GM12878 (cell line): Measurements from ENCODE around the gene LRIT1. TPM values are rescaled to one million over a fixed set of nuclear protein-coding genes. Genes with fewer than 3 reads are reported as not detected.

Experiments
- ATAC-seq: fragments of 200-7000 bp; cut with Tn5 transposase; 3 replicates; pipeline ENCODE4 v1.9.1; 2020; ENCODE audit warnings: mild to moderate bottlenecking, moderate library complexity
- BruUV-seq: library from RNA; stranded (reverse); fragments of 400-500 nt; replicated peaks from 2 replicates; lab custom pipeline; 2021; lab: Mats Ljungman, UMichigan
- CTCF ChIA-PET: fragments of 300-600 bp; sonication (Branson Sonifier 250); formaldehyde crosslinking; extraction: SDS; loops from one replicate; lab custom pipeline; 2021; ENCODE audit warnings: inconsistent platforms; lab: Yijun Ruan, JAX
- POLR2A ChIA-PET: fragments of 350-600 bp; formaldehyde crosslinking; extraction: SDS; loops from one replicate; lab custom pipeline; 2021; ENCODE audit warnings: inconsistent platforms; lab: Charles Lee
- RAD21 ChIA-PET: fragments of 300-600 bp; sonication (Branson Sonifier 250); formaldehyde crosslinking; loops from one replicate; lab custom pipeline; 2023; ENCODE audit warnings: antibody characterized with exemption; ENCODE audit not compliant: unreplicated experiment; lab: Charles Lee
- SMC1A ChIA-PET: fragments of 300-600 bp; sonication (Branson Sonifier 250); formaldehyde crosslinking; loops from one replicate; lab custom pipeline; 2023; ENCODE audit not compliant: unreplicated experiment, uncharacterized antibody; lab: Charles Lee
- DNase-seq: peaks from one replicate; pipeline ENCODE4 v3.0.0-alpha.2; 2011; ENCODE audit warnings: low read depth, low spot score
- FAIRE-seq: peaks from 3 replicates; lab custom pipeline; 2011; peaks lifted over from hg19 to GRCh38; lab: Jason Lieb, UNC
- H2AFZ ChIP-seq: 2 replicates; pipeline ENCODE4 v1.6.0; 2011; ENCODE audit warnings: low read depth, low read length, control low read depth; ENCODE audit not compliant: control insufficient read depth
- H3K27ac ChIP-seq: 2 replicates; pipeline ENCODE4 v1.5.1; 2011; ENCODE audit warnings: control low read depth; ENCODE audit not compliant: control insufficient read depth, insufficient read depth
- H3K27me3 ChIP-seq, 2 experiments: replicated peaks in 1 of 2; 2 replicates each; pipeline versions ENCODE4 v1.6.0 to v1.6.1; 2011; ENCODE audit warnings: low read length in 1 of 2; ENCODE audit not compliant: control insufficient read depth in 2 of 2, insufficient read depth in 2 of 2
- H3K36me3 ChIP-seq, 2 experiments: 2 replicates each; pipeline ENCODE4 v1.5.1; 2011; ENCODE audit warnings: low read length in 1 of 2; ENCODE audit not compliant: control insufficient read depth in 2 of 2, insufficient read depth in 2 of 2
- H3K4me1 ChIP-seq: 2 replicates; pipeline ENCODE4 v1.6.1; 2011; ENCODE audit warnings: mild to moderate bottlenecking, low read length, moderate library complexity, mixed read lengths; ENCODE audit not compliant: control insufficient read depth, insufficient read depth
- H3K4me2 ChIP-seq: 2 replicates; pipeline ENCODE4 v1.6.0; 2011; ENCODE audit warnings: control low read depth; ENCODE audit not compliant: control insufficient read depth, insufficient read depth
- H3K4me3 ChIP-seq: fragments of 200-600 bp; sonication (generic); 2 replicates; pipeline ENCODE4 v1.5.1; 2016
- H3K79me2 ChIP-seq: 2 replicates; pipeline ENCODE4 v1.6.0; 2011; ENCODE audit warnings: low read length; ENCODE audit not compliant: control insufficient read depth, insufficient read depth
- H3K9ac ChIP-seq: 2 replicates; pipeline ENCODE4 v1.8.0; 2011; ENCODE audit warnings: low read length, control low read depth, mixed read lengths; ENCODE audit not compliant: control insufficient read depth, insufficient read depth
- H3K9me3 ChIP-seq: replicated peaks from 3 replicates; pipeline ENCODE4 v1.5.1; 2011; ENCODE audit warnings: mild to moderate bottlenecking, low read length; ENCODE audit not compliant: control insufficient read depth, insufficient read depth
- H4K20me1 ChIP-seq: 2 replicates; pipeline ENCODE4 v1.6.0; 2011; ENCODE audit not compliant: control insufficient read depth, insufficient read depth
- BRCA1 ChIP-seq: IDR thresholded peaks from 2 replicates; pipeline ENCODE4 v1.6.1; 2011; ENCODE audit warnings: low read depth, low read length, improper control_type of control experiment
- CEBPZ ChIP-seq: fragments of 150-350 bp; IDR thresholded peaks from 2 replicates; pipeline ENCODE4 v1.6.1; 2016; ENCODE audit warnings: low read depth, low read length
- EED ChIP-seq: sonication (generic); IDR thresholded peaks from 2 replicates; pipeline ENCODE4 v1.6.1; 2016; ENCODE audit warnings: antibody characterized with exemption, low read depth
- GABPA ChIP-seq: IDR thresholded peaks from 2 replicates; pipeline ENCODE4 v1.6.1; 2014; ENCODE audit warnings: antibody characterized with exemption, low read depth, mild to moderate bottlenecking, inconsistent platforms
- HDAC6 ChIP-seq: fragments of 200-600 bp; sonication (generic); IDR thresholded peaks from one replicate; pipeline ENCODE4 v1.8.0; 2017; ENCODE audit warnings: antibody characterized with exemption; ENCODE audit not compliant: unreplicated experiment
- JUND ChIP-seq: IDR thresholded peaks from 2 replicates; pipeline ENCODE4 v1.6.1; 2012; ENCODE audit warnings: low read depth, mild to moderate bottlenecking, low read length, improper control_type of control experiment, moderate library complexity
- RB1 ChIP-seq: fragments of 450-650 bp; formaldehyde crosslinking; IDR thresholded peaks from 2 replicates; pipeline ENCODE4 v1.6.1; 2017; ENCODE audit warnings: mild to moderate bottlenecking, borderline replicate concordance
- ZBTB40 ChIP-seq: fragments of 450-650 bp; IDR thresholded peaks from 2 replicates; pipeline ENCODE4 v1.6.1; 2016; ENCODE audit warnings: mild to moderate bottlenecking, moderate library complexity, borderline replicate concordance
- ZNF384 ChIP-seq: IDR thresholded peaks from 2 replicates; pipeline ENCODE4 v1.6.1; 2012; ENCODE audit warnings: low read depth, mild to moderate bottlenecking, low read length, improper control_type of control experiment, borderline replicate concordance
- ZNF687 ChIP-seq: fragments of 450-650 bp; IDR thresholded peaks from 2 replicates; pipeline ENCODE4 v1.6.1; 2017; ENCODE audit warnings: mild to moderate bottlenecking, moderate library complexity
- WGBS: methylation state at CpG from one replicate; pipeline ENCODE4 v1.1.6; 2016; ENCODE audit warnings: low lambda C conversion rate; ENCODE audit not compliant: insufficient replicate concordance, insufficient coverage; ENCODE audit errors: missing lambda C conversion rate; 5-methylcytosine and 5-hydroxymethylcytosine counted together
- in situ Hi-C: fragments of 300-500 bp; cut with MboI; formaldehyde crosslinking; loops from 9 replicates; pipeline ENCODE4 v1.14.3; 2018; ENCODE audit warnings: mixed read lengths
- intact Hi-C: fragments of 100-400 bp; cut with micrococcal nuclease; formaldehyde crosslinking; loops from one replicate; pipeline ENCODE4 v1.14.2; 2022; ENCODE audit not compliant: unreplicated experiment
- polyA plus RNA-seq, 11 experiments: library from polyadenylated mRNA; depleted of rRNA in 4 of 11; unstranded in 6 of 11; stranded (reverse) in 5 of 11; fragments of >200 nt; fragmentation: Nextera tagmentation in 4 of 11; fragmentation: Illumina TruSeq in 1 of 11; extraction: Ambion mirVana in 4 of 11; extraction: Trizol in 1 of 11; gene quantifications; 1 replicate in 1 of 11; 2 replicates in 10 of 11; pipeline versions ENCODE4 v1.2.1 to v1.2.3, GENCODE V29; 2011 to 2016; ENCODE audit warnings: inconsistent platforms in 2 of 11, missing spikeins in 2 of 11, low read depth in 1 of 11
- total RNA-seq, 4 experiments: library from RNA; depleted of rRNA in 3 of 4; stranded (reverse); fragments of >200 nt in 3 of 4; fragmentation: Illumina TruSeq in 1 of 4; extraction: Trizol in 1 of 4; gene quantifications; 2 replicates each; pipeline versions ENCODE4 v1.2.1 to v1.2.3, GENCODE V29; 2013 to 2021
- TF ChIP-seq, protein P1 (sequence below): IDR thresholded peaks from 2 replicates; pipeline ENCODE4 v1.6.1; 2012; ENCODE audit warnings: low read depth, low read length, improper control_type of control experiment

Gene LRIT1
- total and polyA plus RNA-seq, 10 of the 15 experiments (the other 5 are each of a cell fraction or from before 2014, with no cell fraction given), result not detected

GRCh38 chr10:84202349-84202748 lies 39.0 kb downstream of the LRIT1 start:
- WGBS, result 89% methylated on average over 5 of the region's 5 CpGs
- intact Hi-C loops, result no loop called here
- Histone ChIP-seq H3K9ac (no peak overlapping the region), H3K36me3 (no peaks in the 10 kb centered on the region), H3K9me3 (no peaks in the 10 kb centered on the region), H3K4me3 (no peak overlapping the region), H4K20me1 (no peaks in the 10 kb centered on the region), H2AFZ (no peak overlapping the region), H3K4me2 (no peak overlapping the region), H3K27ac (no peak overlapping the region), H3K4me1 (no peaks in the 10 kb centered on the region), H3K79me2 (no peaks in the 10 kb centered on the region), H3K27me3 (peaks cover 0 to 7% of the 10 kb centered on the region in 2 experiments; a peak in 3 of 4 replicates)
- ChIA-PET SMC1A (interaction anchor here (0.8 to 15.0 kb wide), 8 partner anchors 9 to 54 kb away, joined by 3 to 155 read pairs (median 8); no protein-coding TSS in a partner anchor), POLR2A (no interaction called here), CTCF (interaction anchor here (1.0 to 28.3 kb wide), 8 partner anchors 9 to 143 kb away, joined by 3 to 788 read pairs (median 4); partner anchors contain the start of genes GHITM and GPR15LG), RAD21 (interaction anchor here (1.5 to 3.6 kb wide), 4 partner anchors 9 to 61 kb away, joined by 4 to 74 read pairs (median 5); no protein-coding TSS in a partner anchor)
- DNase-seq, result no peak
- in situ Hi-C loops, result loop anchor here (10.0 kb wide), 1 partner anchor 58 kb away; no protein-coding TSS in a partner anchor
- ATAC-seq, result no peak
- BruUV-seq, result no TSS peak
- no peak for FAIRE-seq
- TF ChIP-seq ZBTB40 (no peak), JUND (no peak), BRCA1 (no peak), GABPA (no peak), EED (no peak), ZNF384 (no peak), CEBPZ (no peak), RB1 (no peak), HDAC6 (no peak), ZNF687 (no peak)
- TF ChIP-seq, protein P1, sequence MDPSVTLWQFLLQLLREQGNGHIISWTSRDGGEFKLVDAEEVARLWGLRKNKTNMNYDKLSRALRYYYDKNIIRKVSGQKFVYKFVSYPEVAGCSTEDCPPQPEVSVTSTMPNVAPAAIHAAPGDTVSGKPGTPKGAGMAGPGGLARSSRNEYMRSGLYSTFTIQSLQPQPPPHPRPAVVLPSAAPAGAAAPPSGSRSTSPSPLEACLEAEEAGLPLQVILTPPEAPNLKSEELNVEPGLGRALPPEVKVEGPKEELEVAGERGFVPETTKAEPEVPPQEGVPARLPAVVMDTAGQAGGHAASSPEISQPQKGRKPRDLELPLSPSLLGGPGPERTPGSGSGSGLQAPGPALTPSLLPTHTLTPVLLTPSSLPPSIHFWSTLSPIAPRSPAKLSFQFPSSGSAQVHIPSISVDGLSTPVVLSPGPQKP, result no peak
